GM21737 (cell line): ENCODE data around the gene WBP1.
A peak's percentile ranks its signal among the peaks of the same experiment; 100 is the strongest.
"Not testable (repeated sequence)": the region's sequence is repeated elsewhere in the genome, so short reads cannot be mapped to it uniquely, and the experiment has no call there.

Experiments used
- ATAC-seq: cut with Tn5 transposase; IDR thresholded peaks from one replicate; pipeline ENCODE4 v1.9.1; 2021; ENCODE audit warnings: mild to moderate bottlenecking, moderate library complexity; ENCODE audit not compliant: unreplicated experiment

Gene WBP1

DNA sequence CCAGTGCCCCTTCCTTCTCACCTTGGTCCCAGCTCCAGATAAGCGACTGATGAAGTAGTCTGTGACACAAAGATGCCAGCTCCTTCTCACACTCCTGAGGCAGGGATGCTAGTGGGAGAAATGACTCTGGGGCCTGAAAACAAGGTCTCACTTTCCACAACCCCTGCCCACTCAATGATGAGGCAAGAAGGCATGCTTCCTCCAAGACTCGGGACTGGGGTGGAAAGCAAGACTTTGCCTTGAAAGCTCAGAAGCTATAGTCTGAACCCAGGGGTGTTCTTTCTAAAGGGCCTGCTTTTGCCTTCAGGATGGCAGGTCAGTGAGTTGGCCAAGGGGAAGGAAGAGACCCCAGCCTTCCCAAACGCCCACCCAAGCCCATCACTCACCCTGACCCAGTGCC is 23.2 kb downstream of the WBP1 start:
- ATAC-seq: no peak

DNA sequence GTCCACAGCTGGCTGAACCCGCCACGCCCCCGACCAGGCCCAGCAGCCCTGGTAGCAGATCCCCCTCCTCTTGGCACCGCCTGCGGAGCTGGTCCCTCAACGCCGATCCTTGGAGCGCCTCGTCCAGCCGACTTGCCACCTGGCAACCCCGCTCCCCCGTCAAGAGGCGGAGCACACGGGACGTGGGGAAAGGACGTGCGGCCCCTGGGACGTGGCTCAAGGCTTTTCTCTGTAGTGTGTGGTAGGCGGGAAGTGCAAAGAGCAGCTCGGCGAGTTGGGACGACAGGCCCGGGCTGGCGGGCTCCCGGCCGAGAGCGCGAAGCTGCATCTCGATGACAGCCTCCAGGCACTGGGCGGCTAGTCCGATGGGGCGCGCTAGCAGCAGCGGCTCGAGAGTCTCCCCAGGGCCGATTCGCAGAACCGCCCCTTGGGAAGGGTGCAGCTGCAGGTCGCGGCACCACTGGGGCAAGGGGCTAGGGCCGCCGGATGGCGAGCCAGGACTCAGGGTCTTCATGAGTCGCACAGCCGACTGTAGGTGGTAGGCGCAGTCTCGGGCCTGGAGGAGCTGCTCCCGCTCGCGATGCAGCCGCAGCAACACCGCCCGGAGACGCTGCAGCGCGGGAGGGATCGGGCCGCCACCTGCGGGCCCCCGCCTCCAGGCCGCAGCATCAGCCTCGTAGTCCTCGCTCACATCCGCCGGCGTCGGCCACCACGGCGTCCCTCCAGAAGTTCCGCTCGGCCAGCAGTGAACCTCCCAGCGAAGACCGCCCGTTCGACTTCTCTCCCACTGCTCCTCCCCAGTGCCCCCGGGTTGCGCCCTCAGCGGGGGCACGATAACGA is 23.9 kb downstream of the WBP1 start:
- peak; percentile 32 for ATAC-seq

- ATAC-seq: peak; percentile 83
These were observed 24.8 kb downstream of the WBP1 start, which contains the start of the genes CCDC142 and TTC31 for GRCh38 chr2:74482801-74483674. Gene CCDC142 (minus strand): TSS chr2:74482998. CDS start chr2:74482837, 161 bp downstream. Gene TTC31 (plus strand): TSS chr2:74483081. CDS start chr2:74483096, 15 bp downstream.

- ATAC-seq: not testable (repeated sequence)
These were observed 25.5 kb downstream of the WBP1 start for GRCh38 chr2:74483675-74484164.

GRCh38 chr2:74486141-74486540 is 27.9 kb downstream of the WBP1 start:
- ATAC-seq: no peak

GRCh38 chr2:74488643-74489481 is 30.6 kb downstream of the WBP1 start:
- no peak for ATAC-seq

- ATAC-seq: no peak
These were observed 31.7 kb downstream of the WBP1 start for GRCh38 chr2:74489906-74490305.

DNA sequence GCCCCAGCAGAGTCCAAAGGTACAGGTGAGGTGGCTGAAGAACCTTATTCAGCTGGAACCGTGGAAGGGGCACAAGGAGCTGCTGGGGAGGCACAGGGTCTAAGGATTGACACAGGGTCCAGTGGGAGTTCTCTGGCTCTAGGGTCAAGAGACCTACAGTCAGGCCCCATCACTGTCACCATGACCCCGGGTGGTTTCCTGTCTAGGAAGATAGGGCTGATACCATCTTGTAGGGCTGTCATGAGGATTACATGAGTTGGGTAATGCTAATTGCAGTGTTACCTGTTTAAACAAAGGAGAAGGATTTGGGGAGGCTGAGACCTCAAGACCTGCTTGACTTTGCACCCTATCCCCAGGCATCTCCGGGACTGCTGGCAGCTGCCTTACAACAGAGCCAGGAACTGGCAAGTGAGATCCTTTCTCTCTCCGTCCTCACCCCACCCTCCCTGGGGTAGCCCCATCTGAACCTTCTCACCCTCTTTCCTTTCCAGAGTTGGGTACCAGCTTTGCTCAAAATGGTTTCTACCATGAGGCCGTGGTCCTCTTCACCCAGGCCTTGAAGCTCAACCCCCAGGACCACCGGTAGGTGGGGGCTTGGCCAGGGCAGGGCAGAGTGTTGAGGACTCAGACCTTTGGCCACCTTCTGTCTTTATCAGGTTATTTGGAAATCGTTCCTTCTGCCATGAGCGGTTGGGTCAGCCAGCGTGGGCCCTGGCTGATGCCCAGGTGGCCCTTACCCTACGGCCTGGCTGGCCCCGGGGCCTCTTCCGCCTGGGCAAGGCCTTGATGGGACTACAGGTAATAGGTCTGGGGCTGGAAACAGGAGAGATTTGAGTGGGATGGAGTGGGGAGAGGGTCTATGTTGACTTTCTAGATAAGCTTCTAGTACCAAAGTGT is 33.7 kb downstream of the WBP1 start:
- ATAC-seq: no peak

DNA sequence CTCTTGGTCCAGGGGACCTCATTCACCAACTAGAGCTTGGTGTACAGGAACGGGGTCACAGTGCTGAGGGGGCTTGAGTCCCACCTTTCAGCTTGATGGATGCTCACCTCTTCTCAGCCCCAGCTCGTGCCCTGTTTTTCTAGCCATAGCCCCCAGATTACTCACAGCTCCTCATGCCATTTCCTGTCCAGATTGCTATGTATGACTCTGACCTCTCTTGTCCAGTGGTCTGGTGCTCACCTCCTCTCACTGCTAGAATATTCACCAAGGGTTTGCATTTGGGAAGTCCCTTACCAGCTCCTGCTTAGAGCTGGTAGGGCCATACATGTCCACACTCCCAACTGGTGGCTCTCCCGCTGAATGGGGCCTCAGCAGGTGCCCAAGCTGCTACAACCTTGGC is 35.3 kb downstream of the WBP1 start:
- no peak for ATAC-seq

GRCh38 chr2:74495440-74495839 is 37.2 kb downstream of the WBP1 start:
- no peak for ATAC-seq

DNA sequence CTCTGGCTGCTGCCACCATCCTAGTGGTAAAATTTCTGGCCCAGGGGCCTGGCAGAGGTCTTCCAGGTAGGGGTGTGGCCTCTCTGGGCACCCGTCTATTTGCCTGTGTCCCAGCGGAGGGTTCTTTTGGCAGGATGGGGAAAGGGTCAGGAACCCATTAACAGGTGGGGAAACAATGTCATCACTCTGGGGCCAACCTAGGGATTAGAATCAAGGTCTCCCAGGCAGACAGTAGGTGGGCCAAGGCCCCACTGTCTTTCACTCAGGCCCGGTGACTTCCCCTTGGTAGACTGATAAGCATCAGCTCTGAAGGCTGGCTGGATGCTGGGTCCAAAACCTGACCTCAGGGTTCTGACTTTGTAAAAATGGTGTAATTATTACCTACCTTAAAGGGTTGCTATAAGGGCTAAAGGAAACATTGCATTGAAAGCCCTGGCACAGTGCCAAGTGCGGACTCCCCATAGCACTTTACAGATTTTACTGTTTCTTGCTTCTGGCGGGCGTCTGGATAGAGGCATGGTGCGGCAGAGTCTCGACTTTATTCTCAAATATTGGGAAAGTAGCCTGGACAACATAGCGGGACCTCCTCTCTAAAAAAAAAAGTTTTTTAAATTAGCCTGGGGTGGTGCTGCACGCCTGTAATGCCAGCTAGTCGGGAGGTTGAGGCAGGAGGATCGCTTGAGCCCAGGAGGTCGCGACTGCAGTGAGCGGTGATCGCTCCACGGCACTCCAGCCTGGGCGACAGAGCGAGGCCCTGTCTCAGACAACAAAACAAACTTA is 38.9 kb downstream of the WBP1 start:
- no peak for ATAC-seq

GRCh38 chr2:74497777-74498499 is 39.7 kb downstream of the WBP1 start:
- no peak for ATAC-seq

GRCh38 chr2:74498500-74499266 is 40.4 kb downstream of the WBP1 start:
- no peak for ATAC-seq

DNA sequence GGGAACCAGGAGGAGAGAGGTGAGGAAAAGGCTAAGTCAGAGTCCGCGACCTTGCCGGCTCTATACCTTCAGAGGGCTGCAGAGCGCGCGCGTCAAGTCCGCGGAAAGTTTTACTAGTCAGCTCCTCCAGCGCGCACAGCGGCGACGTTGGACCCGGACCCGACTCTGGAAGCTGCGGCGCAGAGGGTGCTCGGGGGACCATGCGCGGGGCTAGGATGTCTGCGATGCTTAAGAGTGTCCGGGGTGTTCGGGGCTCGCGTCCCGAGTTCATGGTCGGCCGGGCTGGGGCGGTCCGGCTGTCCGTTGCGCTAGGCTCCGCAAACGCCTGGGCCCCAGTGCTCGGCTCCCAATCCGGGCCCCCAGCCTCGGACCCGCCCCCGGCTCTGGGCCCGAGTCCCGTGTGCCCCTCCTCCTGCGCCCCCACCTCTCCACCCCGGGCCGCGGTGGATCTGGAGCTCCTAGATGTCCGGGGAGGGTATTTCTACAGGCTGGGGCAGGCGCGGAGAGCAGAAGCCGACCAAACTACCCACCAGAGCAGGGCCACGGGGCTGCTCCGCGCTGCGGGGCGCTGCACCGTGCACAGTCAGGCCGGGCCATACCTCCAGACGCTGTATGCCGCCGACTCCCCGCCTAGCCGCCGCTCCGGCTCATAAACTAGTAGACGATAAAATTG is 41.2 kb downstream of the WBP1 start, which contains the start of gene LBX2:
TSS of gene LBX2 (minus strand) at position 337 of the 673 bp plus-strand sequence. CDS start at position 271, 66 bp downstream.
- no peak for ATAC-seq

DNA sequence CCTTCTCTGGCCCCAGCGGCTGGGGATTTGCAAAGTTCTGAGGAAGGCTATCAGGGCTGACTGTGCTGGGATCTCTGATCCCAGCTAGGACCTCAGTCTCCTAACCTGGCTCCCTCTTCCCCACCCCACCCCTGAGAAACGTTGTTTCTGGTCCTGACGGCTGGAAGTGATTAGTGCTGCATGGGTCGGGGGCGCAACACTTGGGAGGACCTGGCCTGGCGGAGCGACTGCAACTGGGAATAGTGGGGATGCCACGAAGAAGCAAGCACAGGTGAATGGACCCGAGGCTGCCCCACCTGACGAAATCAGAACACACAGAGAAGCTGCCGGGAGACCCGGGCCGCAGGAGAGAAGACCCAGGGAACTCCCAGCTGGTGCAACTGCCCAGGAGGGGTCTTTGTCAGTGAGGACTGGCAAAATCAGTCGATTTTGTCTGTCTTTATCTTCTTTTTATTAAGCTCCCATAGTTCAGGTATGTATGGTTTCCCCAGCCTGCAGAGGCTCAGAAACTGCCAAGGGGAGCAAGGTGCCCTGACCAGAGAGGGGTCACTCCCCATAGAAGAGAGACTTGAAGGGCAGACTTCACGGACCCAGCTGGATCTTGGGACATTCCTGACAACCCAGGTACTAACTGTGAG is 41.8 kb downstream of the WBP1 start:
- ATAC-seq: no peak

DNA sequence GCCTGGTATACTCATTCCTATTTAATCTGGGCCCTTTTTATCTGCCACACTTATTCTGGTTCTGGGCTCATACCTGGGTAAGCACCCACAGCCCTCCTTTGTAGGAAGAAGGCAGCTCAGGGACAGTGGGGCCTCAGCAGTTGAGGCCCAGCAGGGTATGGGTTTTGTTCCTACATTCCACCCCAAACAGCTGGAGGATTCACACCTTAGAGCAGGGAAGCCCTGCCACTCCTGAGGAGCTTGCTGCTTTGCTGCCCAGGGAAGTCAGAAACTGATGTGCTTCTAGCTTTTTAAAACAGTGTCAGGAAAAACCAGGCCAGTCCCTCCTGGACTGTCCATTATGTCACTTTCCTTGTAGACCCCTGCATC is 42.3 kb downstream of the WBP1 start:
- ATAC-seq: no peak
